Gastrocnemius medialis (tissue), 4 donors: ENCODE results near the gene PHACTR3.

Experiments
- POLR2A ChIP-seq, 2 donors: fragments of 450-650 bp; IDR thresholded peaks; one replicate each; pipeline ENCODE4 v1.6.1; 2017; ENCODE audit warnings: antibody characterized with exemption in 2 of 2, mild to moderate bottlenecking in 2 of 2, moderate library complexity in 2 of 2
- TF ChIP-seq, protein P1 (sequence below), 5 experiments: fragments of 450-650 bp in 3 of 5; fragments of 200-600 bp in 2 of 5; sonication (generic) in 2 of 5; IDR thresholded peaks in 4 of 5; conservative IDR thresholded peaks in 1 of 5; 1 replicate in 4 of 5; 2 replicates in 1 of 5; pipeline ENCODE4 v1.5.1; 2016 to 2019; ENCODE audit warnings: antibody characterized with exemption in 5 of 5, mild to moderate bottlenecking in 3 of 5, moderate library complexity in 3 of 5

DNA sequence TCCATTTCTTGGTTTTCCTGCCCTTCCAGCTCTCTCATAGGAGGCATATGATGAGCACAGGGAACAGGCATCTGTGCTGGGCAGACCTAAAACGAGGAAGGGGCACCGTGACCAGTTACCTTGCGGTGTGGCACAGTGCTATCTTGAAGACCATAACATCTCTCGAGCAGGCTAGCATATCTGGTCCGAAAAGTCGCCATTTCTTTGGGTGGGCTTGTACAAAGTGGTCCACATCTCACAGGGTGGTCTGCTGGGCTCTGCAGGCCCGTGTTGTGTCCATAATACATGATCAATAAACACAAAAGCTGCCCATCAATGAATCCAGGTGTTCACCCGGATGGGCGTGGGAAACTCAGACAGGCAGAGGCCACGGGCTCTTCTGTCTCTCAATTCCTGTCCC, 115.7 kb downstream of the PHACTR3 start:
- TF ChIP-seq, protein P1, sequence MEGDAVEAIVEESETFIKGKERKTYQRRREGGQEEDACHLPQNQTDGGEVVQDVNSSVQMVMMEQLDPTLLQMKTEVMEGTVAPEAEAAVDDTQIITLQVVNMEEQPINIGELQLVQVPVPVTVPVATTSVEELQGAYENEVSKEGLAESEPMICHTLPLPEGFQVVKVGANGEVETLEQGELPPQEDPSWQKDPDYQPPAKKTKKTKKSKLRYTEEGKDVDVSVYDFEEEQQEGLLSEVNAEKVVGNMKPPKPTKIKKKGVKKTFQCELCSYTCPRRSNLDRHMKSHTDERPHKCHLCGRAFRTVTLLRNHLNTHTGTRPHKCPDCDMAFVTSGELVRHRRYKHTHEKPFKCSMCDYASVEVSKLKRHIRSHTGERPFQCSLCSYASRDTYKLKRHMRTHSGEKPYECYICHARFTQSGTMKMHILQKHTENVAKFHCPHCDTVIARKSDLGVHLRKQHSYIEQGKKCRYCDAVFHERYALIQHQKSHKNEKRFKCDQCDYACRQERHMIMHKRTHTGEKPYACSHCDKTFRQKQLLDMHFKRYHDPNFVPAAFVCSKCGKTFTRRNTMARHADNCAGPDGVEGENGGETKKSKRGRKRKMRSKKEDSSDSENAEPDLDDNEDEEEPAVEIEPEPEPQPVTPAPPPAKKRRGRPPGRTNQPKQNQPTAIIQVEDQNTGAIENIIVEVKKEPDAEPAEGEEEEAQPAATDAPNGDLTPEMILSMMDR (IDR thresholded peaks at IDR 0.05 in 4 of 5, conservative IDR thresholded peaks at IDR 0.05 in 1 of 5), result no peak
- no peak for TF ChIP-seq POLR2A (IDR thresholded peaks at IDR 0.05)
